GM12873 (cell line): ENCODE results near the gene ATP6V0A1.

Experiments
- TF ChIP-seq, protein P1 (sequence below): IDR thresholded peaks from 2 replicates; pipeline ENCODE4 v1.5.1; 2012; ENCODE audit warnings: low read depth, mild to moderate bottlenecking, moderate library complexity, low read length, control low read depth; ENCODE audit not compliant: insufficient read depth; ENCODE audit errors: missing control alignments

ATP6V0A1 gene

DNA sequence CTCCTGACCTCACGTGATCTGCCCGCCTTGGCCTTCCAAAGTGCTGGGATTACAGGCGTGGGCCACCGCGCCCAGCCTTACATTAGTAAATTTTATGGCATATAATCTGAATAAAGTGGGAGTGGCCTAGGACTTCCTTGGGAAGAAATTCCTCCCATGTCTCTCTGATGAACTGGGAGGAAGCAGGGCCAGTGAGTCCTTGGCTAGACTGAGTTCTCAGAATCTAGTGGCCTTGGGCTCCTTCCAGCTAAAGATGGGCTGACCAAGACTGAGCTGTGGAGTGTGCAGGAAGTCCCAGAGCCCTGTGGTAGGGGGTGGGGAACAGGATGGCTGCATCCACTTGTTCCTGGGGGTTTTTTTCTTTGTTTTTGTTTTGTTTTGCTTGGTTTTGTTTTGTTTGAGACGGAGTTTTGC lies 67.4 kb downstream of the ATP6V0A1 start:
- TF ChIP-seq, protein P1, sequence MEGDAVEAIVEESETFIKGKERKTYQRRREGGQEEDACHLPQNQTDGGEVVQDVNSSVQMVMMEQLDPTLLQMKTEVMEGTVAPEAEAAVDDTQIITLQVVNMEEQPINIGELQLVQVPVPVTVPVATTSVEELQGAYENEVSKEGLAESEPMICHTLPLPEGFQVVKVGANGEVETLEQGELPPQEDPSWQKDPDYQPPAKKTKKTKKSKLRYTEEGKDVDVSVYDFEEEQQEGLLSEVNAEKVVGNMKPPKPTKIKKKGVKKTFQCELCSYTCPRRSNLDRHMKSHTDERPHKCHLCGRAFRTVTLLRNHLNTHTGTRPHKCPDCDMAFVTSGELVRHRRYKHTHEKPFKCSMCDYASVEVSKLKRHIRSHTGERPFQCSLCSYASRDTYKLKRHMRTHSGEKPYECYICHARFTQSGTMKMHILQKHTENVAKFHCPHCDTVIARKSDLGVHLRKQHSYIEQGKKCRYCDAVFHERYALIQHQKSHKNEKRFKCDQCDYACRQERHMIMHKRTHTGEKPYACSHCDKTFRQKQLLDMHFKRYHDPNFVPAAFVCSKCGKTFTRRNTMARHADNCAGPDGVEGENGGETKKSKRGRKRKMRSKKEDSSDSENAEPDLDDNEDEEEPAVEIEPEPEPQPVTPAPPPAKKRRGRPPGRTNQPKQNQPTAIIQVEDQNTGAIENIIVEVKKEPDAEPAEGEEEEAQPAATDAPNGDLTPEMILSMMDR, result no peak

DNA sequence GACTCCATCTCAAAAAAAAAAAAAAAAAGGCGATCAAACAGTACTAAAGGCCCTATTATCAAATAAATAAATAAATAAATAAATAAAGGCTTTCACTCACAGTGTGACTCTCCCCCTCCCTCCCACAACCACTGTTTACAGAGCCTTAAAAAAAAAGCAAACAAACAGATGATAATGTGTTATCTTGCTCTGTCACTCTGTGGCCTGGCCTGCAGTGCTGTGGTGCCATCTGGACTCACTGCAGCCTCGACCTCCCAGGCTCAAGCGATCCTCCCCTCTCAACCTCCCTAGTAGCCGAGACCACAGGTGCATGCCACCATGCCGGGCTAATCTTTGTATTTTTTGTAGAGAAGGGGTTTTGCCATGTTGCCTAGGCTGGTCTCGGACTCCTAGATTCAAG lies 69.3 kb downstream of the ATP6V0A1 start:
- TF ChIP-seq, protein P1, result no peak

DNA sequence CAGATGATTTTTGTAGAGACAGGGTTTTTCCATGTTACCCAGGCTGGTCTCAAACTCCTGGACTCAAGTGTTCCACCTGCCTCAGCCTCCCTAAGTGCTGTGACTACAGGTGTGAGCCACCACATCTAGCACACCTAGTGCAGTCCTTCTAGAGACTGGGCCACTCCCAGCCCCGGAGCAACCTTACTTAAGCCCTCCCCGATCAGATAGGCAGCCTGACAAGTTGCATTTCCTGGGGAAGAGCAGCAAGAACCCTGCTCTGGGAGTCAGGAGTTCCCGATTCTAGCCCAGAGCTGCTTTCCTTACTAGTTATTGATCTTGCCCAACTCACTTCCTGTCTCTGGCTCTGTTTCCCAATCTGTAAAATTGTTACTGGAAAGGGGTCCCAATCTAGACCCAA lies 70.4 kb downstream of the ATP6V0A1 start:
- TF ChIP-seq, protein P1, result no peak

DNA sequence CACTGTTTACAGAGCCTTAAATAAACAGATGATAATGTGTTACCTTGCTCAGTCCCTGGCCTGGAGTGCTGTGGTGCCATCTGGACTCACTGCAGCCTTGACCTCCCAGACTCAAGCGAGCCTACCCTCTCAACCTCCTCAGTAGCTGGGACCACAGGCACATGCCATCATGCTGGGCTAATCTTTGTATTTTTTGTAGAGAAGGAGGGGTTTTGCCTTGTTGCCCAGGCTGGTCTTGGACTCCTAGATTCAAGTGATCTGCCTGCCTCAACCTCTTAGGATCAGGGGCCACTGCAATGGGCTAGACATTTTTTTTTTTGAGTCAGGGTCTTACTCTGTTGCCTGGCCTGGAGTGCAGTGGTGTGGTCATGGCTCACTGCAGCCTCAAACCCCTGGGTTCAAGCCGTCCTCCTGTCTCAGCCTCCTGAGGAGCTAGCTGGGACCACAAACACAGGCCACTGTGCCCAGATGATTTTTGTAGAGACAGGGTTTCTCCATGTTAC lies 72.3 kb downstream of the ATP6V0A1 start:
- TF ChIP-seq, protein P1, result no peak

DNA sequence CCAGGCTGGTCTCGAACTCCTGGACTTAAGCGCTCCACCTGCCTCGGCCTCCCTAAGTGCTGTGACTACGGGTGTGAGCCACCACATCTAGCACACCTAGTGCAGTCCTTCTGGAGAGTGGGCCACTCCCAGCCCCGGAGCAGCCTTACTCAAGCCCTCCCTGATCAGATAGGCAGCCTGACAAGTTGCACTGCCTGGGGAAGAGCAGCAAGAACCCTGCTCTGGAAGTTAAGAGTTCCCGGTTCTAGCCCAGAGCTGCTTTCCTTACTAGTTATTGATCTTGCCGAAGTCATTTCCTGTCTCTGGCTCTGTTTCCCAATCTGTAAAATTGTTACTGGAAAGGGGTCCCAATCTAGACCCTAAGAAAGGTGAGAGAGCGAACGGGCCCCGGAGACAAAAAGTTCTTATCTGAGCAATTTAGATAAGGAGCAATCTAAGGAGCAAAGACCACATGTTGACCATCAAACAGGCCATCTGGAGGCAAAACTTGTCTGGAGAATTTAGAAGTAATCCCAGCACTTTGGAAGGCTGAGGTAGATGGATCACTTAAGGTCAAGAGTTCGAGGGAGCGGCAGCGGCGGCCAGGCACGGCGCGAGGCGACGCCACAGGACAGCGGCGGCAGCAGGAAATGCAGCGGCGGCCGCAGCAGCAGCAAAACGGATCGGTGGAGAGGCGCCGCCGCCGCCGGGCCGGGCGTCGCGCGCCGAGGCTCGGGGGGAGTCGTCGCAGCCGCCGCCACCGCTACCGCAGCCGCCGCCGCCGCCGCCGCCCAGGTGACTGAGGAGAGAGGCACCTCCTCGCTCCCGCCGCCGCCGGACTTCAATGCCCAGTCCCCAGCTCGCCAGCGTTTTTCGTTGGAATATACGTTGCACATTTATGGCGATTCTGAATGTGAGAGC lies 73.0 kb downstream of the ATP6V0A1 start:
- TF ChIP-seq, protein P1, result peak; percentile 51

DNA sequence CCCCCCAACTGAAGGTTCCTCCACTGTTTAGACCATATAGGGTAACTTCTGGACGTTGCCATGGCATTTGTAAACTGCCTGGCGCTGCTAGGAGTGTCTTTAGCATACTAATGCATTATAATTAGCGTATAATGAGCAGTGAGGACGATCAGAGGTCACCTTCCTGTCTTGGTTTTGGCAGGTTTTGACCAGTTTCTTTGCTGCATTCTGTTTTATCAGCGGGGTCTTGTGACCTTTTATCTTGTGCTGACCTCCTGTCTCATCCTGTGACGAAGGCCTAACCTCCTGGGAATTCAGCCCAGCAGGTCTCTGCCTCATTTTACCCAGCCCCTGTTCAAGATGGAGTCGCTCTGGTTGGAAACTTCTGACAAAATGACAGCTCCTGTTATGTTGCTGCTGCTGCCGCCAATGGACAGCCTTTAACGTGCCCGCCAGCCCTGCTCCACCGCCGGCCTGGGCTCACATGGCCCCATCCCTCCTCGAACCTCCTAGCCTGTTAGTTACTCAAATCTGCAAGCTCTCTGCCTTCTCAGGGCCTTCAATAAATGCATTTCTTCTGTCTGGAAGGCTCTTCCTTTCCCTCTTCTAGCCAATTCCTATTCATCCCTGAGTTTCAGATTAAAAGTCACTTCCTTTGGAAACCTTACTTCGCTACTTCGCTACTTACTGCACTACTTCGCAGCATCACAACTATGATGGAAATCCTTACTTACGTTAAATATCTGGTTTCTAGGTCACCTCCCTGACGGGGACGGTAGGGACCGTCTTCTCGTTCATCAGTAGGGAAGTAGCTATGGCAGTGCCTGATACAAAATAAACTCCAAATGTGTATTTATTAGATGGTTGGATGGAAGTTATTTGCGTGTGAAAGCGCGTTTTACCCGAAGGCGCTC lies 76.7 kb downstream of the ATP6V0A1 start:
- TF ChIP-seq, protein P1, result no peak

DNA sequence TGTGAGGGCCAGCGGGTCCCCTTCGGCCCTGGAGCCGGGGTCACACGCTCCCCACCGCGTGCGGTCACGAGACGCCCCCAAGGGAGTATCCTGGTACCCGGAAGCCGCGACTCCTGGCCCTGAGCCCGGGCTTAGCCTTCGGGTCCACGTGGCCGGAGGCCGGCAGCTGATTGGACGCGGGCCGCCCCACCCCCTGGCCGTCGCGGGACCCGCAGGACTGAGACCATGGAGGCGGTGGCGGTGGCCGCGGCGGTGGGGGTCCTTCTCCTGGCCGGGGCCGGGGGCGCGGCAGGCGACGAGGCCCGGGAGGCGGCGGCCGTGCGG lies 77.3 kb downstream of the ATP6V0A1 start, which contains the start of gene NAGLU:
TSS of gene NAGLU (plus strand) at position 194 of the 324 bp plus-strand sequence. CDS start at position 226, 32 bp downstream.
- TF ChIP-seq, protein P1, result no peak
